ENCODE results near the gene EXOSC5.

Gene EXOSC5

GRCh38 chr19:41339936-41340335 is 57.2 kb downstream of the EXOSC5 start:
- DNase-seq: no peak

Measured in COR-L47 (cell line).